Caco-2 (cell line): Measurements from ENCODE around the gene KCTD18. TPM values are rescaled to one million over a fixed set of nuclear protein-coding genes. Genes with fewer than 3 reads are reported as not detected.

Experiments
- BruUV-seq: library from RNA; stranded (reverse); fragments of 400-500 nt; replicated peaks from 2 replicates; lab custom pipeline; 2021; lab: Mats Ljungman, UMichigan
- CTCF ChIA-PET: fragments of 300-600 bp; sonication (Branson Sonifier 250); formaldehyde crosslinking; loops from one replicate; lab custom pipeline; 2022; ENCODE audit warnings: antibody characterized with exemption; lab: Charles Lee
- POLR2A ChIA-PET: fragments of 300-600 bp; sonication (Branson Sonifier 250); formaldehyde crosslinking; loops from one replicate; lab custom pipeline; 2022; ENCODE audit warnings: antibody characterized with exemption; lab: Charles Lee
- DNase-seq, 2 experiments: peaks; one replicate each; pipeline versions ENCODE4 v3.0.0 to v3.0.0-alpha.2; 2020 to 2022
- H3K27me3 ChIP-seq: replicated peaks from 2 replicates; pipeline ENCODE4 v1.6.0; 2011; ENCODE audit warnings: low read length; ENCODE audit not compliant: control insufficient read depth, insufficient read depth
- H3K36me3 ChIP-seq: 2 replicates; pipeline ENCODE4 v1.5.1; 2011; ENCODE audit warnings: low read length; ENCODE audit not compliant: control insufficient read depth, insufficient read depth
- H3K4me1 ChIP-seq: fragments of 250-450 bp; sonication (Bioruptor Pico); 2 replicates; pipeline ENCODE4 v1.5.1; 2020; ENCODE audit warnings: mild to moderate bottlenecking
- H3K4me3 ChIP-seq: 2 replicates; pipeline ENCODE4 v1.5.1; 2011; ENCODE audit warnings: low read depth, mild to moderate bottlenecking, control low read depth, low read length
- H3K9me3 ChIP-seq: fragments of 250-450 bp; sonication (Bioruptor Pico); 2 replicates; pipeline ENCODE4 v1.5.1; 2020; ENCODE audit warnings: mild to moderate bottlenecking, moderate library complexity
- H3K27ac Mint-ChIP-seq: one replicate; pipeline ENCODE4 v1.8.0; 2022; ENCODE audit warnings: mixed read lengths; ENCODE audit not compliant: unreplicated experiment
- H3K27me3 Mint-ChIP-seq: one replicate; pipeline ENCODE4 v1.8.0; 2022; ENCODE audit warnings: mixed read lengths; ENCODE audit not compliant: insufficient read depth, unreplicated experiment
- H3K36me3 Mint-ChIP-seq: one replicate; pipeline ENCODE4 v1.8.0; 2022; ENCODE audit warnings: mild to moderate bottlenecking, mixed read lengths; ENCODE audit not compliant: insufficient read depth, unreplicated experiment
- H3K4me1 Mint-ChIP-seq: one replicate; pipeline ENCODE4 v1.8.0; 2022; ENCODE audit warnings: low read depth, mixed read lengths; ENCODE audit not compliant: unreplicated experiment
- H3K4me3 Mint-ChIP-seq: one replicate; pipeline ENCODE4 v1.8.0; 2022; ENCODE audit warnings: mild to moderate bottlenecking, moderate library complexity, mixed read lengths; ENCODE audit not compliant: unreplicated experiment
- H3K9me3 Mint-ChIP-seq: one replicate; pipeline ENCODE4 v1.8.0; 2022; ENCODE audit warnings: mixed read lengths; ENCODE audit not compliant: unreplicated experiment
- intact Hi-C: fragments of 100-400 bp; cut with micrococcal nuclease; formaldehyde crosslinking; loops from one replicate; pipeline ENCODE4 v1.10.0; 2022; ENCODE audit not compliant: unreplicated experiment
- total RNA-seq: library from RNA; stranded (reverse); gene quantifications from 2 replicates; pipeline ENCODE4 v1.2.3, GENCODE V29; 2022
- TF ChIP-seq, protein P1 (sequence below), 2 experiments: fragments of 200-600 bp in 1 of 2; IDR thresholded peaks; 1 replicate in 1 of 2; 2 replicates in 1 of 2; pipeline versions ENCODE4 v1.5.1 to v1.8.0; 2011 to 2022; ENCODE audit warnings: antibody characterized with exemption in 1 of 2, control low read depth in 1 of 2, inconsistent platforms in 1 of 2, low read depth in 1 of 2, low read length in 1 of 2, mild to moderate bottlenecking in 1 of 2, moderate library complexity in 1 of 2; ENCODE audit not compliant: insufficient read depth in 1 of 2, severe bottlenecking in 1 of 2, unreplicated experiment in 1 of 2

KCTD18 gene
- total RNA-seq, 1 experiment from 2014 or later: 8.6 TPM

DNA sequence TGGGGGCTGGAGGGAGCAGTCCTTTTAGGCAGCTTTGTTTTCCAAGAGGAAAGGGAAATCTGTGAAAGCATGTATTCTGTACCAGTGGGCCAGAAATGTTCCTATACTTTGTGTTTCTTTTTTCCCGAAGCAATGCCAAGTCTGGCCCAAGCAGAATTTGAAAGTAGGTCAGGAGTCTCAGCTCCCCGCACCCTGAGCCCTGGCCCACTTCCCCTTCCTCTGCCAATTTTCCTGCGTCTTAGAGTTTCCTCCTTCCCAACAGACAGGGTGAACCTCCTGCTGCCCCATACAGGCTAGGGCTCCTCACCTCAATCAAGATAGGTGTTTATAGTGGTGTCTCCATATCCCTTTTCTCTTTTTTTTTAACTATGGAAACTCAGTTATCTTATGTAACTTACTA is 65.3 kb downstream of the KCTD18 start:
- Histone ChIP-seq H3K27me3 (no peaks in the 10 kb centered on the region), H3K36me3 (peaks cover 3% of the 10 kb centered on the region), H3K4me3 (no peak overlapping the region), H3K4me1 (no peaks in the 10 kb centered on the region), H3K9me3 (no peaks in the 10 kb centered on the region)
- TF ChIP-seq, protein P1, sequence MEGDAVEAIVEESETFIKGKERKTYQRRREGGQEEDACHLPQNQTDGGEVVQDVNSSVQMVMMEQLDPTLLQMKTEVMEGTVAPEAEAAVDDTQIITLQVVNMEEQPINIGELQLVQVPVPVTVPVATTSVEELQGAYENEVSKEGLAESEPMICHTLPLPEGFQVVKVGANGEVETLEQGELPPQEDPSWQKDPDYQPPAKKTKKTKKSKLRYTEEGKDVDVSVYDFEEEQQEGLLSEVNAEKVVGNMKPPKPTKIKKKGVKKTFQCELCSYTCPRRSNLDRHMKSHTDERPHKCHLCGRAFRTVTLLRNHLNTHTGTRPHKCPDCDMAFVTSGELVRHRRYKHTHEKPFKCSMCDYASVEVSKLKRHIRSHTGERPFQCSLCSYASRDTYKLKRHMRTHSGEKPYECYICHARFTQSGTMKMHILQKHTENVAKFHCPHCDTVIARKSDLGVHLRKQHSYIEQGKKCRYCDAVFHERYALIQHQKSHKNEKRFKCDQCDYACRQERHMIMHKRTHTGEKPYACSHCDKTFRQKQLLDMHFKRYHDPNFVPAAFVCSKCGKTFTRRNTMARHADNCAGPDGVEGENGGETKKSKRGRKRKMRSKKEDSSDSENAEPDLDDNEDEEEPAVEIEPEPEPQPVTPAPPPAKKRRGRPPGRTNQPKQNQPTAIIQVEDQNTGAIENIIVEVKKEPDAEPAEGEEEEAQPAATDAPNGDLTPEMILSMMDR (IDR thresholded peaks at IDR 0.05; ENCODE audit: insufficient read depth in 1 of 2, low read depth in 1 of 2, low read length in 1 of 2, severe bottlenecking in 1 of 2, unreplicated experiment in 1 of 2): no peak
- H3K9me3 Mint-ChIP-seq: no peaks in the 10 kb centered on the region
- no peak overlapping the region for H3K27ac Mint-ChIP-seq
- no peak overlapping the region for H3K4me3 Mint-ChIP-seq
- ChIA-PET POLR2A (no interaction called here), CTCF (no interaction called here)
- no peaks in the 10 kb centered on the region for H3K27me3 Mint-ChIP-seq
- intact Hi-C loops: no loop called here
- BruUV-seq: no TSS peak
- no peaks in the 10 kb centered on the region for H3K4me1 Mint-ChIP-seq
- no peak for DNase-seq
- peaks cover 87% of the 10 kb centered on the region for H3K36me3 Mint-ChIP-seq

DNA sequence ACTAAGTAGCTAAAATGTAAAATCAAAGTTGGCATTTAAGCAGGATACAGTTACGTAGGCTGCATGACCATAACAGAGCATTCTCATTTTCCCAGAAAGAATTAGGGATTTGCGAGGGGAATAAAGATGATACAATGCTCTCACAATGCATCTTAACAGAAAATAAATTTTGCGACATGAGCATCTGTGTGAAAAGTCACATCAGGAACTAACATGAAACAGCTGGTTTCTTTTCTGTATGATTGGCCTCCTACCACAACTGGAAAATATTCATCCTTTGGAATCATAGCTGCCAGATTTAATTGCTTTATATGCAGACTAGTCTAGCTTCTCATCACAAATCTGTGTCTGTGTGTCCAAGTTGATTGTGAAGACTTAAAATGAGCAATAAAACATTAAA is 66.0 kb downstream of the KCTD18 start:
- CTCF ChIA-PET: no interaction called here
- Mint-ChIP-seq H3K4me1 (no peaks in the 10 kb centered on the region), H3K4me3 (no peak overlapping the region), H3K27ac (no peak overlapping the region), H3K27me3 (no peaks in the 10 kb centered on the region), H3K36me3 (peaks cover 87% of the 10 kb centered on the region), H3K9me3 (no peaks in the 10 kb centered on the region)
- no peaks in the 10 kb centered on the region for H3K27me3 ChIP-seq
- no peaks in the 10 kb centered on the region for H3K4me1 ChIP-seq
- H3K9me3 ChIP-seq: no peaks in the 10 kb centered on the region
- DNase-seq: no peak
- TF ChIP-seq, protein P1 (IDR thresholded peaks at IDR 0.05; ENCODE audit: insufficient read depth in 1 of 2, low read depth in 1 of 2, low read length in 1 of 2, severe bottlenecking in 1 of 2, unreplicated experiment in 1 of 2): no peak
- intact Hi-C loops: no loop called here
- H3K4me3 ChIP-seq: no peak overlapping the region
- POLR2A ChIA-PET: no interaction called here
- peaks cover 3% of the 10 kb centered on the region for H3K36me3 ChIP-seq
- no TSS peak for BruUV-seq

DNA sequence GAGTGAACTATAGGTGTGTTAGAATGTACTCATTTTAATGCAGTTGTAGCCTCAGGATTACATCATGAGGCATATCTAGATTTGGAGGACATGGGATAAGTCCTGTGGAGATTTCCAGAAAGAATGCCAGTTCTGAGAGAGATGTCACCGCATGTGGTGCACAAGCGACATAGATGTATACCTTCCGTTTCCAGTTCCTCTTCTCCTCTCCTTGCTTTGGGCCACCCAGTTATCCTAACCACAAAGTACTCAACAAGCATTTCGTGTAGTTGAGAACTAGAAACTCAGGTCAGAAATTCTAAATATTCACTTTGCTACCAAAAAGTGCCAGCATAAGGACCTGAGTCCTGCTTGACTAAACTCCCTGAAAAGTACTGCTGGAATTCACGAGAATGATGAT is 66.5 kb downstream of the KCTD18 start:
- intact Hi-C loops: no loop called here
- Histone ChIP-seq H3K4me1 (no peaks in the 10 kb centered on the region), H3K9me3 (no peaks in the 10 kb centered on the region), H3K4me3 (no peak overlapping the region), H3K27me3 (no peaks in the 10 kb centered on the region), H3K36me3 (peaks cover 3% of the 10 kb centered on the region)
- Mint-ChIP-seq H3K27me3 (no peaks in the 10 kb centered on the region), H3K9me3 (no peaks in the 10 kb centered on the region), H3K4me3 (no peak overlapping the region), H3K27ac (no peak overlapping the region), H3K36me3 (peaks cover 87% of the 10 kb centered on the region), H3K4me1 (no peaks in the 10 kb centered on the region)
- BruUV-seq: no TSS peak
- no peak for DNase-seq
- POLR2A ChIA-PET: no interaction called here
- TF ChIP-seq, protein P1 (IDR thresholded peaks at IDR 0.05; ENCODE audit: insufficient read depth in 1 of 2, low read depth in 1 of 2, low read length in 1 of 2, severe bottlenecking in 1 of 2, unreplicated experiment in 1 of 2): no peak
- CTCF ChIA-PET: no interaction called here
